Thyroid gland (tissue), 4 donors: ENCODE measurements around the gene ARHGAP8.

Experiments used
- POLR2A ChIP-seq, 2 donors: fragments of 450-650 bp; IDR thresholded peaks; one replicate each; pipeline ENCODE4 v1.6.1; 2017; ENCODE audit warnings: antibody characterized with exemption in 2 of 2, mild to moderate bottlenecking in 2 of 2, moderate library complexity in 1 of 2
- TF ChIP-seq, protein P1 (sequence below), 6 experiments: fragments of 200-600 bp in 3 of 6; fragments of 450-650 bp in 3 of 6; sonication (generic) in 3 of 6; IDR thresholded peaks; one replicate each; pipeline ENCODE4 v1.5.1; 2016 to 2019; ENCODE audit warnings: antibody characterized with exemption in 6 of 6, mild to moderate bottlenecking in 2 of 6, inconsistent platforms in 1 of 6, moderate library complexity in 1 of 6

DNA sequence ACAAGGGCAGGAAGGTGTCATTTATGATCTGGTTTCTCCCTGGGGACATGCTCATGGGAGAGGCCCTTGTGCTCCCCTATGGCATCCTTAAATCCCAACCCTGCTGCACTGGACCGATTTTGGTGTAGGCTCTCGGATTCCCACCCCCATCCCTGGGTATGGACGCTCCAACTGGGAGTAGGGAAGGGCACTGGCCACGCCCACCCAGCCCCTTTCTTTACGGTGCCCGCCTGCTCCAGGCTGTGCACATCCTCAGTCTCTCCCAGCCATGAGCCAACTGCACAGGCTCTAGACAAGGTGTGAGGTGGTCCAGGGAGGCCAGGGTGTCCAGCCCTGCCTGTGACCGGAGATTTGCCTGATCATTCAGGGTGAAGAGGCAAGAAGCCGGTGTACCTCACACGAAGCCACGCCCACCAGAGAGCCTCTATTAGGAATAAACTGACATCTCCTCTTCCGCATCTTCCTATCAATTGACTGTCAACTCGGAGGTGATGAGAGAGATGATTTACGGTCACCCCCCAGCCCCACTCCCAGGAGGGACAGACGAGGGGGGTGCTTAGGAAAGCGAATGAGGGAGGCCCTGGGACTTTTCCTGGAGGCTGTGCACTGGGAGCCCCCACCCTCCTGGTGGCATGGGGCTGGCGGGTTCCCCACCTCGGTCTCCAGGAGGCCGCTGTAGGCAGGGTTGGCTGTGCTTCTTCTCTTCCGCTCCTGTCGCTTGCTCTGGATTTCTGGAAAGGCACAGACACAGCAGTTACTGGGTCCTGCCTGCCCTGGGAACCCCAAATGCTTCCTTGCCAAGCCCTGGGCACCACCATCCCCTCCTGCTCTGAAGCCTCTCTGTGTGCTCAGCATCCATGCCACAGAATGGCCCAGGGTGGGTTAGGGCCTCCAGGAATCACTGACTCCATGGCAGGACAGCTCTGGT lies 140.7 kb downstream of the ARHGAP8 start:
- TF ChIP-seq, protein P1, sequence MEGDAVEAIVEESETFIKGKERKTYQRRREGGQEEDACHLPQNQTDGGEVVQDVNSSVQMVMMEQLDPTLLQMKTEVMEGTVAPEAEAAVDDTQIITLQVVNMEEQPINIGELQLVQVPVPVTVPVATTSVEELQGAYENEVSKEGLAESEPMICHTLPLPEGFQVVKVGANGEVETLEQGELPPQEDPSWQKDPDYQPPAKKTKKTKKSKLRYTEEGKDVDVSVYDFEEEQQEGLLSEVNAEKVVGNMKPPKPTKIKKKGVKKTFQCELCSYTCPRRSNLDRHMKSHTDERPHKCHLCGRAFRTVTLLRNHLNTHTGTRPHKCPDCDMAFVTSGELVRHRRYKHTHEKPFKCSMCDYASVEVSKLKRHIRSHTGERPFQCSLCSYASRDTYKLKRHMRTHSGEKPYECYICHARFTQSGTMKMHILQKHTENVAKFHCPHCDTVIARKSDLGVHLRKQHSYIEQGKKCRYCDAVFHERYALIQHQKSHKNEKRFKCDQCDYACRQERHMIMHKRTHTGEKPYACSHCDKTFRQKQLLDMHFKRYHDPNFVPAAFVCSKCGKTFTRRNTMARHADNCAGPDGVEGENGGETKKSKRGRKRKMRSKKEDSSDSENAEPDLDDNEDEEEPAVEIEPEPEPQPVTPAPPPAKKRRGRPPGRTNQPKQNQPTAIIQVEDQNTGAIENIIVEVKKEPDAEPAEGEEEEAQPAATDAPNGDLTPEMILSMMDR (IDR thresholded peaks at IDR 0.05): no peak
- no peak for TF ChIP-seq POLR2A (IDR thresholded peaks at IDR 0.05)
